Pancreas (tissue), 10 donors: ENCODE measurements around the gene STAP1. TPM values are rescaled to one million over a fixed set of nuclear protein-coding genes. Genes with fewer than 3 reads are reported as not detected.

Experiments used
- ATAC-seq, 4 donors: fragments of 200-7000 bp; cut with Tn5 transposase; one replicate each; pipeline versions ENCODE4 v1.8.0 to v1.9.1; 2020; ENCODE audit warnings: mild to moderate bottlenecking in 4 of 4, moderate library complexity in 4 of 4
- DNase-seq, 6 donors: peaks; one replicate each; pipeline ENCODE4 v3.0.0-alpha.2; 2020
- FAIRE-seq: peaks from 2 replicates; lab custom pipeline; 2012; peaks lifted over from hg19 to GRCh38; lab: Jason Lieb, UNC
- H3K27ac ChIP-seq, 4 donors: fragments of 200-600 bp; sonication (generic); 1 replicate in 3 of 4; 2 replicates in 1 of 4; pipeline versions ENCODE4 v1.5.0 to v1.8.0; 2020
- H3K27me3 ChIP-seq, 4 donors: fragments of 200-600 bp; one replicate each; pipeline ENCODE4 v1.8.0; 2021
- H3K36me3 ChIP-seq, 3 donors: fragments of 200-600 bp; sonication (generic) in 1 of 3; one replicate each; pipeline versions ENCODE4 v1.5.0 to v1.8.0; 2020 to 2021
- H3K4me1 ChIP-seq, 3 donors: fragments of 200-600 bp; one replicate each; pipeline ENCODE4 v1.8.0; 2021
- H3K4me3 ChIP-seq, 4 donors: fragments of 200-600 bp; sonication (generic) in 2 of 4; one replicate each; pipeline versions ENCODE4 v1.5.0 to v1.8.0; 2020 to 2021
- H3K9me3 ChIP-seq, 4 donors: fragments of 200-600 bp; one replicate each; pipeline ENCODE4 v1.8.0; 2021
- whole genome bisulfite sequencing, 2 donors: extraction: QIAGEN DNeasy Blood & Tissue Kit; methylation state at CpG; one replicate each; pipeline ENCODE4 v1.1.7; 2013; 5-methylcytosine and 5-hydroxymethylcytosine counted together
- intact Hi-C, 3 donors: fragments of 100-400 bp; cut with DNase I; formaldehyde crosslinking; loops; one replicate each; pipeline versions ENCODE4 v1.11.1 to v1.14.2; 2022
- polyA plus RNA-seq, 2 donors: library from polyadenylated mRNA; stranded (reverse); fragments of 200-250 nt; gene quantifications; one replicate each; pipeline ENCODE4 v1.2.3, GENCODE V29; 2013
- total RNA-seq, 6 donors: library from RNA; stranded (reverse); fragmentation: NEBNext Ultra II Directional in 4 of 6; extraction: Animal tissue kit (Norgen Biotek cat#: 25700) in 4 of 6; gene quantifications; one replicate each; pipeline versions ENCODE4 v1.2.1 to v1.2.4, GENCODE V29; 2021 to 2023
- TF ChIP-seq, protein P1 (sequence below), 4 donors: fragments of 200-600 bp; sonication (generic) in 3 of 4; IDR thresholded peaks; one replicate each; pipeline versions ENCODE4 v1.5.0 to v1.8.0; 2021; ENCODE audit warnings: antibody characterized with exemption in 4 of 4
- donor health status: healthy with polysubstance abuse.
- donor health status: DM: no; HTN: no; CAD: no; lungs with moderate emphysema.
- donor health status: DM: no; HTN: no; CAD: no.
- donor health status: control.
- donor health status: control.
- donor health status: Bipolar disorder and iron deficiency.
- donor health status: DM: yes; HTN: yes; CAD: no.
- donor health status: DM: no; HTN: no; CAD: no.
- donor health status: DM: no; HTN: no; CAD: no.
- donor health status: DM: yes; HTN: yes; CAD: no.

The STAP1 gene
- total and polyA plus RNA-seq, 8 donors, result 0.21 to 0.29 (median 0.25) TPM; not detected in 4

DNA sequence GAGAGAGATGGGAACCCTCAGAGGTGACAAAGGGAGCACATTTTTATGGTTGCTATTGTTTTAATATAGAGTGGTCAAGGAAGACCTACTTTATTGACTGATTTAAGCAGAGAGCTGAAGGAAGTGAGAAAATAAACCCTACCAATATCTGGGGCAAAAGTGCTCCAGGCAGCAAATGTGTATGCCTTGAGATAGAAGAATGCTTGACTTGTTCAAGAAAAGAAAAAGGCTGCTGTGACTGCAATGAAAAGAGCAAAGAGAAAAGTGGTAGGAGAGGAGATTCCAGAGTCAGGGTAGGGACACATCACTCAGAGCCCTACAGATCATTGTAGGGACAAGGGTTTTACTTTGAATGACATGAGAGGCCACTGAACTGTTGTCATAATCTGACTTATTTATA is 26.0 kb downstream of the STAP1 start:
- Histone ChIP-seq H3K27me3 (no peaks in the 10 kb centered on the region), H3K9me3 (no peaks in the 10 kb centered on the region), H3K4me1 (peaks cover 0 to 20% (median 6%) of the 10 kb centered on the region in 3 donors), H3K27ac (no peak overlapping the region), H3K4me3 (no peak overlapping the region), H3K36me3 (no peaks in the 10 kb centered on the region)
- TF ChIP-seq, protein P1, sequence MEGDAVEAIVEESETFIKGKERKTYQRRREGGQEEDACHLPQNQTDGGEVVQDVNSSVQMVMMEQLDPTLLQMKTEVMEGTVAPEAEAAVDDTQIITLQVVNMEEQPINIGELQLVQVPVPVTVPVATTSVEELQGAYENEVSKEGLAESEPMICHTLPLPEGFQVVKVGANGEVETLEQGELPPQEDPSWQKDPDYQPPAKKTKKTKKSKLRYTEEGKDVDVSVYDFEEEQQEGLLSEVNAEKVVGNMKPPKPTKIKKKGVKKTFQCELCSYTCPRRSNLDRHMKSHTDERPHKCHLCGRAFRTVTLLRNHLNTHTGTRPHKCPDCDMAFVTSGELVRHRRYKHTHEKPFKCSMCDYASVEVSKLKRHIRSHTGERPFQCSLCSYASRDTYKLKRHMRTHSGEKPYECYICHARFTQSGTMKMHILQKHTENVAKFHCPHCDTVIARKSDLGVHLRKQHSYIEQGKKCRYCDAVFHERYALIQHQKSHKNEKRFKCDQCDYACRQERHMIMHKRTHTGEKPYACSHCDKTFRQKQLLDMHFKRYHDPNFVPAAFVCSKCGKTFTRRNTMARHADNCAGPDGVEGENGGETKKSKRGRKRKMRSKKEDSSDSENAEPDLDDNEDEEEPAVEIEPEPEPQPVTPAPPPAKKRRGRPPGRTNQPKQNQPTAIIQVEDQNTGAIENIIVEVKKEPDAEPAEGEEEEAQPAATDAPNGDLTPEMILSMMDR (IDR thresholded peaks at IDR 0.05), result no peak
- intact Hi-C loops, result no loop called here
- DNase-seq (no peak), ATAC-seq (no peak), FAIRE-seq (no peak)

DNA sequence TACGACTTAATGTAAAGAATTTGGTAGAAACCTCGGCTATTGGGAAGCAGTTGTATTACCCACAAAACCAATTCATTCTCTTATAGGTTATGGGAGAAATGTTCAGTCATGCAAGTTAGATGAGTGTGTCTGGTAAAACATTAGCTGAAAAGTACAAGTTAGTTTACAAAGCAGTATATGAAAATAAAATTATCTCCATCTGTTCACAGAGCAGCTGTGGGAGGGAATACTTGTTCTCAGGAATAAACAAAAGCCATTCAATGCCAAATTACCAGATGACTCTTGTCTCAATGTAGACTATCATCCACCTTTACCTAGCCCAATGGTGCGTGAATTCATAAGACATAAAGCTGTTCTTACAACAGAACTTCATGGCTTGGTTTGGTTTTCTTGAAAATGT is 28.6 kb downstream of the STAP1 start:
- DNase-seq, result peak in 1 of 6 donors; percentile 16
- H3K4me3 ChIP-seq, result no peak overlapping the region
- ATAC-seq, result peak; percentile 76 to 91 (median 83)
- H3K9me3 ChIP-seq, result no peaks in the 10 kb centered on the region
- H3K27ac ChIP-seq, result no peak overlapping the region
- 20 to 25% methylated on average over 3 of the region's 3 CpGs for WGBS, 2 donors
- peaks cover 0 to 20% (median 6%) of the 10 kb centered on the region in 3 donors for H3K4me1 ChIP-seq
- no peak for FAIRE-seq
- H3K27me3 ChIP-seq, result no peaks in the 10 kb centered on the region
- H3K36me3 ChIP-seq, result no peaks in the 10 kb centered on the region
- TF ChIP-seq, protein P1 (IDR thresholded peaks at IDR 0.05), result no peak
- intact Hi-C loops, result no loop called here

DNA sequence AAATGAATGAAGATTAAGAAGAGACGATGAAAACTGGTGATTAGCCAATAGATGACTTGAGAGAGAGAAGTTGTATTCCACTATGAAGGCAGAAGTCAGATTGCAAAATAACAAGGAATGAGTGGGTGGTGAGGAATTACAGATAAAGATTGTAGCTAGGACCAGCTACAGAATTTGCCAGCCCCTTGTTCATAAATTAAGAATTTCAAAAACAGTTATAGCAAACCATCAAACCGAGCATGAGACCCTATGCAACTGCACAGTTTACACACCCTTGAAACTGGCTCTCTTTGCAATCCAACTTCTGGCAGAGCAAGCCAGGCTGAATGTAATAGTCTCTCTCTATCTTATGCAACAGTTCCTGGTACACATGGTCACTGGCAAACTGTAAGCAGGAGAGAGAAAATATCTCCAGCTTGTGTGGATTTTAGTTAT is 35.2 kb downstream of the STAP1 start:
- DNase-seq, result peak in 2 of 6 donors; percentile 17 to 19
- TF ChIP-seq, protein P1 (IDR thresholded peaks at IDR 0.05), result no peak
- WGBS, 2 donors, result 24 to 32% methylated on average over 2 of the region's 2 CpGs

DNA sequence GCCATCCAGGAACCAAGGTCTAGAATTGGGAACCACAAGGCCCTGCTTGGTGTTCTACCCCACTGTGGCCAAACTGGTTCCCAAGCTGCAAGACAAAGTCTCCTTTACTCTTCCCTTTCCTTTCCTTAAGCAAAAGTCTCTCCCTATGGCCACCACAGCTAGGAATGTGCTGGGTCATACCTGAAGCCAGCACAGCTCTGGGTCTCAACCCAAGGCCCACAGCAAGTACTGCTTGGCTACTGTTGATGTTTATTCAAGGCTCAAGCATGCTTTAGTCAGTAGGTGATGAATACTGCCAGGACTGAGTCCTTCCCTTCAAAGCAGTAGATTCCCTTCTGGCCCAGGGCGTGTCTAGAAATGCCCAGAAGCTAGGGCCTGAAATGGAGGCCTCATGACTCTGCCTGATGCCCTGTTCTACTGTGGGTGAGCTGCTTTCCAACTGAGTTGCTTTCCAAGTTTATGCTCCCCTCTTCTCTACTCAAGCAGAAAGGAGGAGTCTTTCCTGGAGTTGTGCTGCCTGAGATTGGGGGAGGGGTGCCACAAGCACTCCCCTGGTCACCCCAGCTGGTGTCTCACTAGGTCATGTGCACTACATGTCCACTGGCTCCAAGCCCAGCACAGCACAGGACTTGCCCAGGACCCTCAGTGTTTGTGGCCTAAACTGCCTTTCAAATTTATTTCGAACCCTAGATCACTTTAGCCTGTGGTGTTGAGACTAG is 44.9 kb downstream of the STAP1 start:
- no peak overlapping the region for H3K27ac ChIP-seq
- TF ChIP-seq, protein P1 (IDR thresholded peaks at IDR 0.05), result no peak
- DNase-seq, result no peak
- FAIRE-seq, result no peak
- no peaks in the 10 kb centered on the region for H3K36me3 ChIP-seq
- no peak overlapping the region for H3K4me3 ChIP-seq
- no peak for ATAC-seq
- peaks cover 0 to 4% (median 0%) of the 10 kb centered on the region in 4 donors for H3K9me3 ChIP-seq
- H3K27me3 ChIP-seq, result no peaks in the 10 kb centered on the region
- no peaks in the 10 kb centered on the region for H3K4me1 ChIP-seq
- intact Hi-C loops, result no loop called here
- 95 to 99% methylated on average over 2 of the region's 2 CpGs for WGBS, 2 donors

More for the DNA sequence above, 35.2 kb downstream of the STAP1 start:
- FAIRE-seq (no peak), ATAC-seq (peak; percentile 90 to 98 (median 94))
- H3K4me1 ChIP-seq, result peaks cover 0 to 10% (median 0%) of the 10 kb centered on the region in 3 donors
- no peaks in the 10 kb centered on the region for H3K36me3 ChIP-seq
- H3K4me3 ChIP-seq, result no peak overlapping the region
- no peaks in the 10 kb centered on the region for H3K9me3 ChIP-seq
- H3K27ac ChIP-seq, result no peak overlapping the region
- no peaks in the 10 kb centered on the region for H3K27me3 ChIP-seq
- intact Hi-C loops, result no loop called here

DNA sequence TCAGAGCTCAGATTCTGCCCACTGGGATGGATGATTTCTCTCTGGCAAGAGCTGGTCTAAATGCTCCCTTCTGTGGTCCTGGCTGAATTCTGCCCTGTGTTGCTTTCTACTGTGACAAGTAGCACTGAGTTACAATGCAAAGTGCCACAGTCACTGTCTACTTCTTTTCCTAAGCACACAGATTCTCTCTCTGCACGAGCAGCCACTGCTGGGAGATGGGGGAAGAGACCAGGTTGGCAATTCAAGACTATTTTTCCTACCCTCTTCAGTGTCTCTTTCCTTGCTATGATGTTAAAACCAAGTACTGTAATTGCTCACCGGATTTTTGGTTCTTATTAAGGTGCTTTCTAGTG is 45.5 kb downstream of the STAP1 start:
- no peaks in the 10 kb centered on the region for H3K27me3 ChIP-seq

More for the DNA sequence above, 45.5 kb downstream of the STAP1 start:
- H3K36me3 ChIP-seq, result no peaks in the 10 kb centered on the region
- no peak overlapping the region for H3K4me3 ChIP-seq
- H3K27ac ChIP-seq, result no peak overlapping the region
- intact Hi-C loops, result no loop called here
- H3K9me3 ChIP-seq, result peaks cover 0 to 4% (median 0%) of the 10 kb centered on the region in 4 donors
- H3K4me1 ChIP-seq, result no peaks in the 10 kb centered on the region
- no peak for ATAC-seq
- TF ChIP-seq, protein P1 (IDR thresholded peaks at IDR 0.05), result no peak
- DNase-seq, result no peak
- WGBS, 2 donors, result 93% methylated on average over 2 of the region's 2 CpGs
- no peak for FAIRE-seq
